ENCODE data around the gene FAM174C.

DNA sequence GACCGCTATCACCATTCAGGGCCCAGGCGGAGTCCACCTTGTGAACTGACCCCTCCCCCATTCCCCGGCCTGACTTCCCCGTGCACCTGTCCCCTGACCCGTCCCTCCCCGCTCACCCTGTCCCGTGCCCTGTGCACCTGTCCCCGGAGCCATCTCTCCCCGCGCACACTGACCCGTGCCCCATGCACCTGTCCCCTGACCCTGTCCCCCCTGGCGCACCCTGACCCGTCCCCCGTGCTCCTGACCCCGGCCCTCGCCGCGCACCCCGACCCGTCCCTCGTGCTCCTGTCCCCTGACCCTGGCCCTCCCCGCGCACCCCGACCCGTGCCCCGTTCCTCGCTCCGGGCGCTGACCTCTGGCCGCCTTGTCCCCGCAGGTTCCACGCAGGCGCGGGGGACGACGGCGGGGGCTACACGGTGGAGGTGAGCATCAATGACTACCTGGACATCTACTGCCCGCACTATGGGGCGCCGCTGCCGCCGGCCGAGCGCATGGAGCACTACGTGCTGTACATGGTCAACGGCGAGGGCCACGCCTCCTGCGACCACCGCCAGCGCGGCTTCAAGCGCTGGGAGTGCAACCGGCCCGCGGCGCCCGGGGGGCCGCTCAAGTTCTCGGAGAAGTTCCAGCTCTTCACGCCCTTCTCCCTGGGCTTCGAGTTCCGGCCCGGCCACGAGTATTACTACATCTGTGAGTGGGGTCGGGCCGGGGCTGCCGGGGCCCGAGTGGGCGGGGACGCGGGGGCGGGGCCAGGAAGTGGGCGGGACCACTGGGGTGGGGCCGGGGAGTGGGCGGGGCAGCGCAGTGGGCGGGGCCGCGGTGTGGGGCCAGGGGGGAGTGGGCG, 20.1 kb downstream of the FAM174C start:
- TF ChIP-seq SUZ12 (IDR thresholded peaks at IDR 0.05): no peak
- no peak for TF ChIP-seq ARNT (IDR thresholded peaks at IDR 0.05)
